CD14-positive monocyte (primary cell): Measurements from ENCODE around the gene HYDIN. TPM values are rescaled to one million over a fixed set of nuclear protein-coding genes. Genes with fewer than 3 reads are reported as not detected.

ENCODE experiments used
- DNase-seq, 3 donors: peaks; one replicate each; pipeline ENCODE4 v3.0.0-alpha.2; 2011 to 2022
- H2AFZ ChIP-seq: 2 replicates; pipeline ENCODE4 v1.6.0; 2012; ENCODE audit warnings: mild to moderate bottlenecking, low read depth, low read length, inconsistent platforms; ENCODE audit not compliant: insufficient read depth, poor library complexity, severe bottlenecking
- H3K27ac ChIP-seq, 2 donors: 1 replicate in 1 of 2; 2 replicates in 1 of 2; pipeline ENCODE4 v1.5.1; 2012 to 2013; ENCODE audit warnings: low read length in 2 of 2, control low read depth in 1 of 2, inconsistent platforms in 1 of 2, low read depth in 1 of 2, mild to moderate bottlenecking in 1 of 2
- H3K27me3 ChIP-seq, 2 donors: one replicate each; pipeline versions ENCODE4 v1.6.0 to v1.6.1; 2011 to 2013; ENCODE audit warnings: low read length in 2 of 2; ENCODE audit not compliant: control insufficient read depth in 2 of 2, insufficient read depth in 2 of 2
- H3K36me3 ChIP-seq, 2 donors: replicated peaks in 1 of 2; 1 replicate in 1 of 2; 2 replicates in 1 of 2; pipeline versions ENCODE4 v1.5.1 to v1.6.1; 2012 to 2013; ENCODE audit warnings: low read length in 2 of 2, control low read depth in 1 of 2, inconsistent platforms in 1 of 2, mild to moderate bottlenecking in 1 of 2; ENCODE audit not compliant: insufficient read depth in 2 of 2, control insufficient read depth in 1 of 2
- H3K4me1 ChIP-seq, 2 donors: 1 replicate in 1 of 2; 2 replicates in 1 of 2; pipeline versions ENCODE4 v1.5.1 to v1.6.1; 2012 to 2013; ENCODE audit warnings: low read length in 2 of 2, control low read depth in 1 of 2, inconsistent platforms in 1 of 2, mild to moderate bottlenecking in 1 of 2, moderate library complexity in 1 of 2; ENCODE audit not compliant: insufficient read depth in 2 of 2, control insufficient read depth in 1 of 2
- H3K4me2 ChIP-seq: replicated peaks from 2 replicates; pipeline ENCODE3; 2012; ENCODE audit warnings: low read length, moderate library complexity, mild to moderate bottlenecking; ENCODE audit not compliant: poor library complexity, severe bottlenecking; ENCODE audit errors: extremely low read depth
- H3K4me3 ChIP-seq, 3 experiments: fragments of 200-600 bp in 1 of 3; sonication (generic) in 1 of 3; replicated peaks in 1 of 3; 1 replicate in 2 of 3; 2 replicates in 1 of 3; pipeline ENCODE4 v1.5.1; 2011 to 2013; ENCODE audit warnings: low read length in 3 of 3, mild to moderate bottlenecking in 3 of 3, control low read depth in 2 of 3, low read depth in 2 of 3, inconsistent platforms in 1 of 3, moderate library complexity in 1 of 3
- H3K79me2 ChIP-seq: 2 replicates; pipeline ENCODE4 v1.6.0; 2012; ENCODE audit warnings: mild to moderate bottlenecking, control low read depth, inconsistent platforms, low read length, moderate library complexity; ENCODE audit not compliant: insufficient read depth
- H3K9ac ChIP-seq: 2 replicates; pipeline ENCODE4 v1.6.0; 2017; ENCODE audit warnings: low read length, mild to moderate bottlenecking; ENCODE audit not compliant: insufficient read depth, poor library complexity, severe bottlenecking
- H3K9me3 ChIP-seq, 2 donors: replicated peaks in 1 of 2; 1 replicate in 1 of 2; 2 replicates in 1 of 2; pipeline versions ENCODE4 v1.5.1 to v1.6.1; 2012 to 2013; ENCODE audit warnings: low read length in 2 of 2, control low read depth in 1 of 2; ENCODE audit not compliant: control insufficient read depth in 1 of 2, insufficient read depth in 1 of 2
- H4K20me1 ChIP-seq: 2 replicates; pipeline ENCODE4 v1.6.0; 2012; ENCODE audit warnings: mild to moderate bottlenecking, low read length, control low read depth, moderate library complexity; ENCODE audit not compliant: insufficient read depth
- H3K27ac Mint-ChIP-seq, 7 donors: one replicate each; pipeline ENCODE4 v1.8.0; 2020; ENCODE audit warnings: mild to moderate bottlenecking in 7 of 7, mixed read lengths in 7 of 7, moderate library complexity in 6 of 7, inconsistent platforms in 2 of 7
- H3K27me3 Mint-ChIP-seq, 3 donors: one replicate each; pipeline ENCODE4 v1.8.0; 2021 to 2022; ENCODE audit warnings: low read depth in 3 of 3, mild to moderate bottlenecking in 3 of 3, mixed read lengths in 3 of 3, moderate library complexity in 3 of 3, inconsistent platforms in 1 of 3
- H3K36me3 Mint-ChIP-seq, 2 donors: one replicate each; pipeline ENCODE4 v1.8.0; 2020; ENCODE audit warnings: mixed read lengths in 2 of 2, inconsistent platforms in 1 of 2, mild to moderate bottlenecking in 1 of 2
- H3K4me1 Mint-ChIP-seq: one replicate; pipeline ENCODE4 v1.8.0; 2020; ENCODE audit warnings: mild to moderate bottlenecking, mixed read lengths
- H3K4me3 Mint-ChIP-seq, 2 donors: one replicate each; pipeline ENCODE4 v1.8.0; 2020; ENCODE audit warnings: mild to moderate bottlenecking in 2 of 2, mixed read lengths in 2 of 2, moderate library complexity in 1 of 2
- H3K9me3 Mint-ChIP-seq, 7 donors: one replicate each; pipeline ENCODE4 v1.8.0; 2020 to 2022; ENCODE audit warnings: mixed read lengths in 7 of 7, mild to moderate bottlenecking in 6 of 7, moderate library complexity in 6 of 7, inconsistent platforms in 2 of 7
- WGBS: methylation state at CpG from one replicate; pipeline ENCODE4 v1.1.5; 2013; ENCODE audit warnings: missing lambda C conversion rate; ENCODE audit not compliant: insufficient coverage; 5-methylcytosine and 5-hydroxymethylcytosine counted together
- intact Hi-C, 2 donors: fragments of 100-400 bp; cut with micrococcal nuclease; formaldehyde crosslinking; loops; one replicate each; pipeline versions ENCODE4 v1.15.0 to v1.15.1; 2023
- polyA plus RNA-seq, 3 donors: library from polyadenylated mRNA; depleted of rRNA in 1 of 3; unstranded in 2 of 3; stranded (reverse) in 1 of 3; fragments of 300-500 nt in 2 of 3; fragments of >200 nt in 1 of 3; fragmentation: Illumina TruSeq in 2 of 3; gene quantifications; 1 replicate in 2 of 3; 2 replicates in 1 of 3; pipeline ENCODE4 v1.2.3, GENCODE V29; 2012 to 2021
- TF ChIP-seq, protein P1 (sequence below): fragments of 200-600 bp; IDR thresholded peaks from one replicate; pipeline ENCODE4 v1.8.0; 2022; ENCODE audit warnings: antibody characterized with exemption, mild to moderate bottlenecking

Gene HYDIN
- polyA plus RNA-seq, 3 donors = not detected

DNA sequence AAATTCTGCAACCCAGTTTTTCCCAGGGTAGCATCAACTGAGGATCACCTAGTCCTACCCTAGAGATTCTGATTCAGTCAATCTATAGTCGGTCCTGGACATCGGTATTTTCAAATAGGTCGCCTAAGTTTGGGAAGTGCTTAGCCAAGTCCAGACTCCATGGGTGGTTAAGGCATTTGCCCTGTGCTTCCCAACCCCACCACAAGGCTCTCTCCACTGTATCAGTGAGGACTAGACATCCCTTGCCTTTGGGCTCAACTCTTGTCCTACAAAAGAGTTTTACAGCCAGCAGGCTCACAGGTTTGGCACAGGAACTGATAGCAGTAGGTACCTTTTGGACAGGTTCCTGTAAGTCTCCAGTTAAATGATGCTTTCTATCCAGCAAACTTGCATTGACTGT is 13.8 kb downstream of the HYDIN start:
- WGBS = 83% methylated on average over 2 of the region's 3 CpGs
- Mint-ChIP-seq H3K36me3 (no peaks in the 10 kb centered on the region), H3K4me1 (no peaks in the 10 kb centered on the region), H3K27ac (no peak overlapping the region), H3K4me3 (no peak overlapping the region), H3K9me3 (peaks cover 0 to under 1% (median 0%) of the 10 kb centered on the region in 7 donors), H3K27me3 (peaks cover 7 to 13% (median 7%) of the 10 kb centered on the region in 3 donors)
- DNase-seq = no peak
- H2AFZ ChIP-seq = no peak overlapping the region
- H4K20me1 ChIP-seq = no peaks in the 10 kb centered on the region
- H3K9ac ChIP-seq = no peak overlapping the region
- H3K4me1 ChIP-seq = no peaks in the 10 kb centered on the region
- H3K79me2 ChIP-seq = no peaks in the 10 kb centered on the region
- H3K27ac ChIP-seq = no peak overlapping the region
- no peak overlapping the region for H3K4me3 ChIP-seq
- H3K36me3 ChIP-seq = no peaks in the 10 kb centered on the region
- H3K27me3 ChIP-seq = no peaks in the 10 kb centered on the region
- no peaks in the 10 kb centered on the region for H3K9me3 ChIP-seq
- TF ChIP-seq, protein P1, sequence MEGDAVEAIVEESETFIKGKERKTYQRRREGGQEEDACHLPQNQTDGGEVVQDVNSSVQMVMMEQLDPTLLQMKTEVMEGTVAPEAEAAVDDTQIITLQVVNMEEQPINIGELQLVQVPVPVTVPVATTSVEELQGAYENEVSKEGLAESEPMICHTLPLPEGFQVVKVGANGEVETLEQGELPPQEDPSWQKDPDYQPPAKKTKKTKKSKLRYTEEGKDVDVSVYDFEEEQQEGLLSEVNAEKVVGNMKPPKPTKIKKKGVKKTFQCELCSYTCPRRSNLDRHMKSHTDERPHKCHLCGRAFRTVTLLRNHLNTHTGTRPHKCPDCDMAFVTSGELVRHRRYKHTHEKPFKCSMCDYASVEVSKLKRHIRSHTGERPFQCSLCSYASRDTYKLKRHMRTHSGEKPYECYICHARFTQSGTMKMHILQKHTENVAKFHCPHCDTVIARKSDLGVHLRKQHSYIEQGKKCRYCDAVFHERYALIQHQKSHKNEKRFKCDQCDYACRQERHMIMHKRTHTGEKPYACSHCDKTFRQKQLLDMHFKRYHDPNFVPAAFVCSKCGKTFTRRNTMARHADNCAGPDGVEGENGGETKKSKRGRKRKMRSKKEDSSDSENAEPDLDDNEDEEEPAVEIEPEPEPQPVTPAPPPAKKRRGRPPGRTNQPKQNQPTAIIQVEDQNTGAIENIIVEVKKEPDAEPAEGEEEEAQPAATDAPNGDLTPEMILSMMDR = no peak
- no peak overlapping the region for H3K4me2 ChIP-seq
- intact Hi-C loops = loop anchor here in 1 of 2 donors (5.0 kb wide), 1 partner anchor 96 kb away; no protein-coding TSS in a partner anchor

DNA sequence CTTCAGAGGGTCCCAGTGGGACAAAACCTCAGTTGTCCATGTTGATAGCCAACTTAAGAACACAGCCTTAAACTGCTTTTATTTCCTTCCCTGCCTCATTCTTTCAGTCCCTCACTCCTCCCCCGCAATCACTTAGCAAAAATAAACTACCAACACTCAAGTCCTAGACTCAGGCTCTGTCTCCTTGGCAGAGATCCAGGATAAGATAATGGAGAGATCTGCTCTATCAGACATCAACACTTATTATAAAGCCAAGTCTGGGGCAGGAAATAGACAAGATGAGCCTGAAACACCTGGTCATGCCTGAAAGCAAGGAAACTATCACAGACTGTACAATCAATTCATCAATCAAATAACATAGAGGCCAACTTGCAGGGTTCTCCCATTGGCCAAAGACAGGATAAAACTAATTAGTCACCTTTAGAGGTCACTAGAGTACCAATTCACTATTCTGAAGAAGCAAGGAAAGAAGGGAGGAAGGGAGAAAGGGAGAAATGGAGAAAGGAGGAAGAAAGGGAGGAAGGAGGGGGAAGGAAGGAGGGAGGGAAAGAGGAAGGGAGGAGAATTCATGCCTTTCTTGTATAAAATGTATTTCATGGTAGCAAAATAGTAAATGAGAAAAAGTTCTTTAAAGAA is 15.7 kb downstream of the HYDIN start:
- H3K27ac ChIP-seq = no peak overlapping the region
- Mint-ChIP-seq H3K36me3 (no peaks in the 10 kb centered on the region), H3K27me3 (peaks cover 7 to 16% (median 7%) of the 10 kb centered on the region in 3 donors), H3K4me3 (no peak overlapping the region), H3K9me3 (peaks cover 0 to 2% (median 0%) of the 10 kb centered on the region in 7 donors), H3K27ac (no peak overlapping the region), H3K4me1 (no peaks in the 10 kb centered on the region)
- WGBS = 45% methylated on average over 1 of the region's 1 CpG
- intact Hi-C loops = loop anchor here in 1 of 2 donors (5.0 kb wide), 1 partner anchor 97 kb away; no protein-coding TSS in a partner anchor
- no peak overlapping the region for H3K4me2 ChIP-seq
- H2AFZ ChIP-seq = no peak overlapping the region
- no peaks in the 10 kb centered on the region for H4K20me1 ChIP-seq
- no peaks in the 10 kb centered on the region for H3K79me2 ChIP-seq
- no peak overlapping the region for H3K4me3 ChIP-seq
- H3K4me1 ChIP-seq = no peaks in the 10 kb centered on the region
- no peak overlapping the region for H3K9ac ChIP-seq
- DNase-seq = peak in 1 of 3 donors; percentile 3
- no peaks in the 10 kb centered on the region for H3K27me3 ChIP-seq
- no peaks in the 10 kb centered on the region for H3K9me3 ChIP-seq
- no peaks in the 10 kb centered on the region for H3K36me3 ChIP-seq
- TF ChIP-seq, protein P1 = peak; percentile 29
